Activated CD8-positive, alpha-beta memory T cell treated with anti-CD3 and anti-CD28 coated beads for 48 hours (primary cell): Measurements from ENCODE around the gene SCAP.

Experiments
- DNase-seq, 3 experiments: peaks; one replicate each; pipeline ENCODE4 v3.0.0-alpha.2; 2020; ENCODE audit warnings: low read depth in 2 of 3, low spot score in 2 of 3

Gene SCAP

DNA sequence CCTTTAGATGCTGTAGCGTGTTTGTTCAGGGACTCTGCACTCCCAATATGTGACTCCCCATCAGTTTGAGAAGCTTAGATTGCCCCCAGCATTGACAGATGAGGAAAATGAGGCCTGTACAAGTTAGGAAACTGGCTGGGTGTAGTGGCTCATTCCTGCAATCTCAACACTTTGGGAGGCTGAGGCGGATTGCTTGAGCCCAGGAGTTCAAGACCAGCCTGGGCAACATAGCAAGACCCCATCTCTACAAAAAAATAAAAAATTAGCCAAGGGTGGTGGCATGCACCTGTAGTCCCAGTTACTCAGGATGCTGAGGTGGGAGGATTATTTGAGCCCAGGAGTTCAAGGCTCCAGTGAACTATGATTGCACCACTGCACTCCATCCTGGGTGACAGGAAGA lies 108.9 kb downstream of the SCAP start:
- DNase-seq: no peak

DNA sequence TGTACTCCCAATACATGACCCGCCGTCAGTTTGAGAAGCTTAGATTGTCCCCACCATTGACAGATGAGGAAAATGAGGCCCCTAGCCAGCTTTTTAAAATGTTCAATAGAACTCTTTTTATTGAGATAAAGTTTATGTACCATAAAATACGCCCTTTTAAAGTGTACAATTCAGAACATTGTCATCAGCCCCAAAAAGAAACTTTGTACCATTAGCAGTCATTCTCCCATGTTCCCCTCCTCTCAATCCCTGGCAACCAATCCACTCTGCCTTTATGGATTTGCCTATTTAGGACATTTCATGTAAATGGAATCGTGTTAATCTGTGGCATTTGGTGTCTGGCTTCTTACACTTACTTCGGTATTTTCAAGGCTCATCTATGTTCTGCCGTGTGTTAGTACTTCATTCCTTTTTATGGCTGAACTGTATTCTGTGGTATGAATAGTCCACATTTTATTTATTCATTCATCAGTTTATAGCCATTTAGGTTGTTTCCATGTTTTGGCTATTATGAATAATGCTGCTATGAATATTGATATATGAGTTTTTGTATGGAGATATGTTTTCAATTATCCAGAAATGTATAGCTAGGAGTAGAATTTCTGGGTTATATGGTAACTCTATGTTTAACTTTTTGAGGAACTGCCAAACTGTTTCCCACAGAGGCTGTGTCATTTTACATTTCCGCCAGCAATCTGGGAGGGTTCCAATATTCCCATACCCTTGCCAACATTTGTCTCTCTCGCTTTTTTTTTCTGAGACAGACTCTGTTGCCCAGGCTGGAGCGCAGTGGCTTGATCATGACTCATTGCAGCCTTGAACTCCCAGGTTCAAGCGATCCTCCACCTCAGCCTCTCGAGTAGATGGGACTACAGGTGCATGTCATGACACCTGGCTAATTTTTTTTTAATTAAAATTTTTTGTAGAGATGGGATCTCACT lies 110.3 kb downstream of the SCAP start:
- DNase-seq: no peak
